Astrocyte (in vitro differentiated cells and primary cell): Measurements from ENCODE around the gene SLC27A4. TPM values are rescaled to one million over a fixed set of nuclear protein-coding genes. Genes with fewer than 3 reads are reported as not detected.
A peak's percentile ranks its signal among the peaks of the same experiment; 100 is the strongest.

Experiments
- DNase-seq: peaks from one replicate; pipeline ENCODE4 v3.0.0-alpha.2; 2010; ENCODE audit warnings: low read depth
- FAIRE-seq: peaks from 2 replicates; lab custom pipeline; 2011; peaks lifted over from hg19 to GRCh38; lab: Jason Lieb, UNC
- H2AFZ ChIP-seq: 2 replicates; pipeline ENCODE4 v1.6.0; 2012; ENCODE audit warnings: low read depth, low read length, inconsistent platforms
- H3K27ac ChIP-seq: 2 replicates; pipeline ENCODE4 v1.5.1; 2011; ENCODE audit warnings: low read depth, low read length, inconsistent platforms
- H3K27me3 ChIP-seq: 2 replicates; pipeline ENCODE4 v1.6.0; 2011; ENCODE audit warnings: low read length, inconsistent platforms; ENCODE audit not compliant: insufficient read depth
- H3K36me3 ChIP-seq: 2 replicates; pipeline ENCODE4 v1.5.1; 2011; ENCODE audit warnings: low read length, inconsistent platforms; ENCODE audit not compliant: insufficient read depth
- H3K4me1 ChIP-seq: 2 replicates; pipeline ENCODE4 v1.5.1; 2011; ENCODE audit warnings: low read length, inconsistent platforms; ENCODE audit not compliant: insufficient read depth
- H3K4me2 ChIP-seq: 2 replicates; pipeline ENCODE4 v1.6.0; 2012; ENCODE audit warnings: low read length, inconsistent platforms
- H3K4me3 ChIP-seq: 2 replicates; pipeline ENCODE4 v1.5.1; 2011; ENCODE audit warnings: low read depth, mild to moderate bottlenecking, low read length, inconsistent platforms; ENCODE audit not compliant: insufficient read depth
- H3K79me2 ChIP-seq: 2 replicates; pipeline ENCODE4 v1.6.0; 2012; ENCODE audit warnings: mild to moderate bottlenecking, low read length, inconsistent platforms; ENCODE audit not compliant: insufficient read depth
- H3K9ac ChIP-seq: 2 replicates; pipeline ENCODE4 v1.6.0; 2012; ENCODE audit warnings: mild to moderate bottlenecking, low read length, inconsistent platforms
- H3K9me3 ChIP-seq: 2 replicates; pipeline ENCODE4 v1.5.1; 2012; ENCODE audit warnings: low read depth, mild to moderate bottlenecking, low read length, inconsistent platforms; ENCODE audit not compliant: insufficient read depth
- H4K20me1 ChIP-seq: 2 replicates; pipeline ENCODE4 v1.6.0; 2012; ENCODE audit warnings: low read length, inconsistent platforms; ENCODE audit not compliant: insufficient read depth
- H3K27ac Mint-ChIP-seq: one replicate; pipeline ENCODE4 v1.8.0; 2021; ENCODE audit warnings: mild to moderate bottlenecking, mixed read lengths; ENCODE audit not compliant: unreplicated experiment
- H3K27me3 Mint-ChIP-seq: one replicate; pipeline ENCODE4 v1.8.0; 2021; ENCODE audit warnings: low read depth, mixed read lengths; ENCODE audit not compliant: unreplicated experiment
- H3K36me3 Mint-ChIP-seq: one replicate; pipeline ENCODE4 v1.8.0; 2021; ENCODE audit warnings: low read depth, mixed read lengths; ENCODE audit not compliant: unreplicated experiment
- H3K4me1 Mint-ChIP-seq: one replicate; pipeline ENCODE4 v1.8.0; 2021; ENCODE audit warnings: low read depth, mixed read lengths; ENCODE audit not compliant: unreplicated experiment
- H3K4me3 Mint-ChIP-seq: one replicate; pipeline ENCODE4 v1.8.0; 2021; ENCODE audit warnings: mild to moderate bottlenecking, moderate library complexity, mixed read lengths; ENCODE audit not compliant: unreplicated experiment
- H3K9me3 Mint-ChIP-seq: one replicate; pipeline ENCODE4 v1.8.0; 2021; ENCODE audit warnings: mild to moderate bottlenecking, mixed read lengths; ENCODE audit not compliant: unreplicated experiment
- CTCF ChIP-seq: IDR thresholded peaks from 2 replicates; pipeline ENCODE4 v1.5.1; 2011; ENCODE audit warnings: low read depth, mild to moderate bottlenecking, inconsistent platforms, low read length, moderate library complexity; ENCODE audit not compliant: insufficient read depth
- EZH2 ChIP-seq: IDR thresholded peaks from 2 replicates; pipeline ENCODE4 v1.6.1; 2012; ENCODE audit warnings: mild to moderate bottlenecking, low read length, inconsistent platforms; ENCODE audit not compliant: insufficient read depth
- total RNA-seq: library from RNA; stranded (reverse); gene quantifications from 2 replicates; pipeline ENCODE4 v1.2.1, GENCODE V29; 2021

The SLC27A4 gene
- total RNA-seq, 1 donor from 2014 or later, result 26.9 TPM

GRCh38 chr9:128293091-128293490, 47.2 kb upstream of the SLC27A4 start:
- H3K4me3 Mint-ChIP-seq, result no peak overlapping the region
- Histone ChIP-seq H3K36me3 (no peaks in the 10 kb centered on the region), H3K4me3 (no peak overlapping the region), H3K79me2 (no peaks in the 10 kb centered on the region), H3K27ac (no peak overlapping the region), H4K20me1 (no peaks in the 10 kb centered on the region), H2AFZ (no peak overlapping the region), H3K27me3 (no peaks in the 10 kb centered on the region), H3K4me1 (peaks cover 8% of the 10 kb centered on the region), H3K4me2 (no peak overlapping the region), H3K9me3 (no peaks in the 10 kb centered on the region), H3K9ac (no peak overlapping the region)
- TF ChIP-seq CTCF (no peak), EZH2 (no peak)
- H3K4me1 Mint-ChIP-seq, result peaks cover 3% of the 10 kb centered on the region
- H3K36me3 Mint-ChIP-seq, result peaks cover 8% of the 10 kb centered on the region
- no peaks in the 10 kb centered on the region for H3K27me3 Mint-ChIP-seq
- DNase-seq (no peak), FAIRE-seq (no peak)
- H3K27ac Mint-ChIP-seq, result peak overlapping the region; percentile 44
- H3K9me3 Mint-ChIP-seq, result no peaks in the 10 kb centered on the region

GRCh38 chr9:128294142-128294541, 46.2 kb upstream of the SLC27A4 start:
- H3K9ac ChIP-seq, result no peak overlapping the region
- Mint-ChIP-seq H3K27me3 (no peaks in the 10 kb centered on the region), H3K9me3 (no peaks in the 10 kb centered on the region), H3K36me3 (peaks cover 4% of the 10 kb centered on the region), H3K4me1 (peaks cover 3% of the 10 kb centered on the region), H3K27ac (peak overlapping the region; percentile 12), H3K4me3 (no peak overlapping the region)
- H2AFZ ChIP-seq, result no peak overlapping the region
- FAIRE-seq, result no peak
- no peaks in the 10 kb centered on the region for H3K9me3 ChIP-seq
- H4K20me1 ChIP-seq, result no peaks in the 10 kb centered on the region
- H3K4me3 ChIP-seq, result no peak overlapping the region
- H3K79me2 ChIP-seq, result no peaks in the 10 kb centered on the region
- no peak overlapping the region for H3K4me2 ChIP-seq
- H3K27ac ChIP-seq, result no peak overlapping the region
- no peaks in the 10 kb centered on the region for H3K27me3 ChIP-seq
- H3K4me1 ChIP-seq, result peaks cover 8% of the 10 kb centered on the region
- DNase-seq, result no peak
- H3K36me3 ChIP-seq, result no peaks in the 10 kb centered on the region
- no peak for TF ChIP-seq EZH2
- TF ChIP-seq CTCF, result no peak

GRCh38 chr9:128296340-128297220, 43.7 kb upstream of the SLC27A4 start:
- no peaks in the 10 kb centered on the region for H3K9me3 Mint-ChIP-seq
- H3K36me3 ChIP-seq, result no peaks in the 10 kb centered on the region
- H3K9ac ChIP-seq, result no peak overlapping the region
- H3K4me1 ChIP-seq, result peaks cover 8% of the 10 kb centered on the region
- H3K27me3 Mint-ChIP-seq, result no peaks in the 10 kb centered on the region
- H3K27ac Mint-ChIP-seq, result no peak overlapping the region
- no peak overlapping the region for H3K27ac ChIP-seq
- no peaks in the 10 kb centered on the region for H3K27me3 ChIP-seq
- no peak overlapping the region for H3K4me2 ChIP-seq
- peaks cover 4% of the 10 kb centered on the region for H3K36me3 Mint-ChIP-seq
- H4K20me1 ChIP-seq, result no peaks in the 10 kb centered on the region
- DNase-seq (no peak), FAIRE-seq (no peak)
- no peak overlapping the region for H2AFZ ChIP-seq
- H3K4me3 Mint-ChIP-seq, result no peak overlapping the region
- TF ChIP-seq CTCF, result no peak
- TF ChIP-seq EZH2, result no peak
- H3K79me2 ChIP-seq, result no peaks in the 10 kb centered on the region
- H3K4me1 Mint-ChIP-seq, result peaks cover 3% of the 10 kb centered on the region
- no peaks in the 10 kb centered on the region for H3K9me3 ChIP-seq
- no peak overlapping the region for H3K4me3 ChIP-seq
